HG03571 (cell line): Measurements from ENCODE around the gene GOLGA6B.
"Not testable (repeated sequence)": the region's sequence is repeated elsewhere in the genome, so short reads cannot be mapped to it uniquely, and the experiment has no call there.

Source experiments
- ATAC-seq: cut with Tn5 transposase; IDR thresholded peaks from one replicate; pipeline ENCODE4 v1.9.1; 2021; ENCODE audit not compliant: unreplicated experiment

GOLGA6B gene

GRCh38 chr15:72654397-72654796 is at the start of gene GOLGA6B:
Gene GOLGA6B, plus strand, starts transcription at chr15:72654697. Its CDS starts 41 bp downstream, at chr15:72654738.
- ATAC-seq = not testable (repeated sequence)

DNA sequence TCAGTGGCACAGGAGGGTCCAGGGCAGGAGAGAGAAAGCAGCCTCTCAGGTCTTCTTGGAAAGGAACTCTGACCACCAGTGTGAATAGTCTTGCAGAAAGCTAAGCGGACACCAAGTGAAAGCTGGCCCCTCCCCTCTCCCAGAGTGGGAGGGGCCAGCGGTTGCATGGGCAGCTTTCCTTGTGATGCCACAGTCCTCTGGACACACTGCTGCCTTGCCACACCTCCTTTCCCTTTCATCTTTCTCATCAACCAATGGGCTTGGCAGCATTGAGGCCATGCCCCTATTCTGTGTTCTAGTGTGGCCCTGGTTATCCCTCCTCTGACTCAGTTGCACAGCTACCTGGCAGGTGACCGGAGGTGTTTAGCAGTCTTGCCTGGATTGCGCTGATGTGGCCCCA is 49.7 kb upstream of the GOLGA6B start:
- no peak for ATAC-seq

DNA sequence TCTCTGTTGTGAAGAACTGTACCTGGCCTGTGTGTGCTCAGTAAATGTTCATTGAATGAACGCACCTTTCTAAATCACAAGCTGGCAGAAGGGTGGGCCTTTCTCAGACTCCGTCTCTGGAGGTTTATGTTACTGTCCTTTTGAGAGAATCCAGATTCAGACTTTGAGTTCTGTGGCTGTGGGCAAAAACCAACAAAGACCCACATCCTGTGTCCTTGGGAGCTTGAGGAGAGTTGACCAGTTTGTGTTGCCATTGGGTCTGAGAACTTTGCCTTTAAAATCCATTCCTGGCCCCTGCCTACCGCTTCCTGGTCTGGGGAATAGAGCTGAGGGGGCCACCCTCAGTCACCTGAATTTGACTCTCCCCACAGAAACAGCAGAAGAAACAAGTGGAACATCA is 46.4 kb upstream of the GOLGA6B start:
- not testable (repeated sequence) for ATAC-seq

GRCh38 chr15:72609862-72610261 is 44.6 kb upstream of the GOLGA6B start:
- no peak for ATAC-seq

GRCh38 chr15:72612324-72612723 is 42.2 kb upstream of the GOLGA6B start:
- ATAC-seq = not testable (repeated sequence)

- no peak for ATAC-seq
Observed at GRCh38 chr15:72614810-72615532, 39.5 kb upstream of the GOLGA6B start.

DNA sequence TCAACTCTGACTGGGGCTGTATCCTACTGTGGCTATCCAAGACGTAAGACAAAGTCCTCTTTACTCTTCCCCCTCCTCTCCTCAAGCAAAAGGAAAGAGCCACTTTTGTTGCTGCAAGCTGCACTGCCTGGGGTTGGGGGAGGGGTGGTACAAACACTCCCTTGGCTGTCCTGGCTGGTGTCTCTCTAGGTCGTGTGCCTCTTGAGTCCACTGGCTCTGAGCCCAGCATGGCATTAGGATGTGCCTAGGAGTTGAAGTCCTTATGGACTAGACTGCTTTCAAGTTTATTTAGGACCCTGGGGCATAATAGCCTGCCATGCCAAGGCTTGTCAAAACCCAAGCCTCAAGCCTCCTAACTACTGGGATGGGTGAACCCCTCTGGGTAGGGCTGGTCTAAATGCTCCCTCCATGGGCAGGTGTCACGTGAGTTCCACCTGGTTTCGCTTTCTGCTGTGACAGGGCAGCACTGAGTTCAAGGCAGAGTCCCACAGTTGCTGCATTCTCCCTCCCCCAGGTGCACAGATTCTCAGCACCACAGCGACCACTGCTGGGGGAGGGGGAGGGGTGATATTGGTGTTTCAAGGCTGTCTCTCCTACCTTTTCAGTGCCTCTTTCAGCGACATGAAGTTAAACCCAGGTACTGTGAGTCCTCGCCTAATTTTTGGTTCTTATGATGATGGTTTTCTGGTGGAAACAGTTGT is 38.8 kb upstream of the GOLGA6B start:
- not testable (repeated sequence) for ATAC-seq

- ATAC-seq = no peak
Observed at GRCh38 chr15:72616491-72617210, 37.8 kb upstream of the GOLGA6B start.

- not testable (repeated sequence) for ATAC-seq
Observed at GRCh38 chr15:72623854-72624253, 30.6 kb upstream of the GOLGA6B start.

- not testable (repeated sequence) for ATAC-seq
Observed at GRCh38 chr15:72626153-72626552, 28.3 kb upstream of the GOLGA6B start.

- ATAC-seq = not testable (repeated sequence)
Observed at GRCh38 chr15:72628249-72629067, 26.0 kb upstream of the GOLGA6B start.

GRCh38 chr15:72629068-72629570 is 25.4 kb upstream of the GOLGA6B start:
- not testable (repeated sequence) for ATAC-seq

- ATAC-seq = not testable (repeated sequence)
Observed at GRCh38 chr15:72636519-72637282, 17.8 kb upstream of the GOLGA6B start.

GRCh38 chr15:72639759-72640483 is 14.6 kb upstream of the GOLGA6B start:
- not testable (repeated sequence) for ATAC-seq

GRCh38 chr15:72642271-72642670 is 12.2 kb upstream of the GOLGA6B start:
- ATAC-seq = not testable (repeated sequence)

DNA sequence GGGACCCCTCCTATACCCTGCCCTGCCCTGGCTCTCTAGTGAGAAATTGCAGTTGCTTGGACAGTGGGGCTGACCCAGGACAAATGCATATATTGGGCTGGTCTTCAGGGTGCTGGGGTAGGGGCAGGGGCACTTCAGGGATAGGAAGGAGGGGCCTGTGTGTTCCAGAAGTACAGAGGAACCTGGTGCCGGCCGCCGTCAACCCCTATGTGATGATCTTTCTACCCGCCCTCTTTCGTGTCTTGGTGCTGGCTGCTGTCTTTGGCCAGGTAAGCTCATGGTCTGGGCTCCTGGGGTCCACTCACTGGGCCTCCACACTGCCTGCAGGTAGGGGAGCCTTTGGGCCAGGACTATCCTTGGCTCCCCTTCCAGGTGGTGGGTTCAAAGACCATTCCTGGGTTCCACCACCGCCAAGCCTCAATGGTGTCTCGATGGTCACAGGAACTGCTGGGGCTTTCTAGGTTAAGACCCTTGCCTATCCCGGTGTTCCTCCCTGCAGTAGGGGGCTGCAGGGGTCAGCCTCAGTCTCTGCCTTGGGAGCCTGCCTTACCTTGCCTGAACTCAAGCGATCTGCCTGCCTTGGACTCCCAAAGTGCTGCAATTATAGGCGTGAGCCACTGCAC is 5.8 kb upstream of the GOLGA6B start:
- ATAC-seq = not testable (repeated sequence)

DNA sequence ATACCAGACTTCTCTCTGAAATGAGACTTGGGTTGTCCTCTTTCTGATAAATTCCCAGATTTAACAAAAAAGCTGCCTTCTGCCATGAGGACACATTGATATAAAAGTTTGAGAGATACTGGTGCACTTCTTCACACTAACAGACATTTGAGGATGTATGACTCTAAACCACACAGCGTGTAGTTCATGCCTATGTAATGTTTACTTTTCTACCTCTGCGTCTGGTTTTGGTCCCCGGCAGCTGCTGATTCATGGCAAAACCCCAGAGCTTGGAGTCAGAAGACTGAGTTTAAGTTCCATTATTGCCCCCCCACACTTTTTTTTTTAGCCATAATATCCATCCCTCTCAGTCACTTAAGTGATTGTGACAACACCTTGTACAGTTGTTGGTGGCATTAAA is 1.5 kb downstream of the GOLGA6B start:
- ATAC-seq = not testable (repeated sequence)

DNA sequence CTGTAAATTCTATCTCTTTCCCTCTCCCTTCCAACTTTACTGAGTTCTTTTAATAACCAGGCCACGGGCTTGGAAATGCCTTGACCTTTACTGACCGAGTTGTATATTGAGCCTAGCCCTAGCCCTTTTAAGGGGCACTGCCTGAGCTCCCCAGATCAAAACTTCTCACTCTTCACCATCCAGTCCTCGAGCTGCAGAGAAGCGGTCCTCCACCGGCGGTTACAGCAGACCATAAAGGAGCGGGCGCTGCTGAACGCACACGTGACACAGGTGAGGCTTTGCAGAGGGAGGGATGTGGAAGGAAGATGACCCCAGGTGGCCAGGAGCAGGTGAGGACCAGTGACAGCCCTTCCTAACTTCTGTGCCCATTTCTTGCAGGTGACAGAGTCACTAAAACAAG is 6.6 kb downstream of the GOLGA6B start:
- not testable (repeated sequence) for ATAC-seq

GRCh38 chr15:72663931-72664330 is 9.4 kb downstream of the GOLGA6B start:
- not testable (repeated sequence) for ATAC-seq
